WERI-Rb-1 (cell line): ENCODE data around the gene CD93.

ENCODE experiments used
- DNase-seq: peaks from one replicate; pipeline ENCODE4 v3.0.0-alpha.2; 2020
- H3K27ac ChIP-seq: fragments of 250-450 bp; sonication (Bioruptor Pico); 2 replicates; pipeline ENCODE4 v1.5.1; 2020; ENCODE audit warnings: mild to moderate bottlenecking, moderate library complexity
- H3K27me3 ChIP-seq: fragments of 250-450 bp; sonication (Bioruptor Pico); 2 replicates; pipeline ENCODE4 v1.5.1; 2021; ENCODE audit warnings: mild to moderate bottlenecking, low read depth, moderate library complexity; ENCODE audit not compliant: insufficient read depth, severe bottlenecking
- H3K36me3 ChIP-seq: fragments of 250-450 bp; sonication (Bioruptor Pico); 2 replicates; pipeline ENCODE4 v1.5.1; 2020; ENCODE audit warnings: mild to moderate bottlenecking, moderate library complexity
- H3K4me3 ChIP-seq: 2 replicates; pipeline ENCODE4 v1.5.1; 2011; ENCODE audit warnings: low read depth, mild to moderate bottlenecking, control low read depth, low read length
- H3K9me3 ChIP-seq: fragments of 250-450 bp; sonication (Bioruptor Pico); 2 replicates; pipeline ENCODE4 v1.5.1; 2021; ENCODE audit warnings: mild to moderate bottlenecking, moderate library complexity; ENCODE audit not compliant: severe bottlenecking
- TF ChIP-seq, protein P1 (sequence below): IDR thresholded peaks from 2 replicates; pipeline ENCODE4 v1.5.1; 2011; ENCODE audit warnings: low read depth, mild to moderate bottlenecking, control low read depth, inconsistent platforms, low read length

Gene CD93

GRCh38 chr20:23130622-23131140, 44.6 kb upstream of the CD93 start:
- no peak overlapping the region for H3K4me3 ChIP-seq
- H3K27ac ChIP-seq = no peak overlapping the region
- H3K36me3 ChIP-seq = no peaks in the 10 kb centered on the region
- no peaks in the 10 kb centered on the region for H3K9me3 ChIP-seq
- H3K27me3 ChIP-seq = no peaks in the 10 kb centered on the region
- DNase-seq = no peak
- TF ChIP-seq, protein P1, sequence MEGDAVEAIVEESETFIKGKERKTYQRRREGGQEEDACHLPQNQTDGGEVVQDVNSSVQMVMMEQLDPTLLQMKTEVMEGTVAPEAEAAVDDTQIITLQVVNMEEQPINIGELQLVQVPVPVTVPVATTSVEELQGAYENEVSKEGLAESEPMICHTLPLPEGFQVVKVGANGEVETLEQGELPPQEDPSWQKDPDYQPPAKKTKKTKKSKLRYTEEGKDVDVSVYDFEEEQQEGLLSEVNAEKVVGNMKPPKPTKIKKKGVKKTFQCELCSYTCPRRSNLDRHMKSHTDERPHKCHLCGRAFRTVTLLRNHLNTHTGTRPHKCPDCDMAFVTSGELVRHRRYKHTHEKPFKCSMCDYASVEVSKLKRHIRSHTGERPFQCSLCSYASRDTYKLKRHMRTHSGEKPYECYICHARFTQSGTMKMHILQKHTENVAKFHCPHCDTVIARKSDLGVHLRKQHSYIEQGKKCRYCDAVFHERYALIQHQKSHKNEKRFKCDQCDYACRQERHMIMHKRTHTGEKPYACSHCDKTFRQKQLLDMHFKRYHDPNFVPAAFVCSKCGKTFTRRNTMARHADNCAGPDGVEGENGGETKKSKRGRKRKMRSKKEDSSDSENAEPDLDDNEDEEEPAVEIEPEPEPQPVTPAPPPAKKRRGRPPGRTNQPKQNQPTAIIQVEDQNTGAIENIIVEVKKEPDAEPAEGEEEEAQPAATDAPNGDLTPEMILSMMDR = no peak

DNA sequence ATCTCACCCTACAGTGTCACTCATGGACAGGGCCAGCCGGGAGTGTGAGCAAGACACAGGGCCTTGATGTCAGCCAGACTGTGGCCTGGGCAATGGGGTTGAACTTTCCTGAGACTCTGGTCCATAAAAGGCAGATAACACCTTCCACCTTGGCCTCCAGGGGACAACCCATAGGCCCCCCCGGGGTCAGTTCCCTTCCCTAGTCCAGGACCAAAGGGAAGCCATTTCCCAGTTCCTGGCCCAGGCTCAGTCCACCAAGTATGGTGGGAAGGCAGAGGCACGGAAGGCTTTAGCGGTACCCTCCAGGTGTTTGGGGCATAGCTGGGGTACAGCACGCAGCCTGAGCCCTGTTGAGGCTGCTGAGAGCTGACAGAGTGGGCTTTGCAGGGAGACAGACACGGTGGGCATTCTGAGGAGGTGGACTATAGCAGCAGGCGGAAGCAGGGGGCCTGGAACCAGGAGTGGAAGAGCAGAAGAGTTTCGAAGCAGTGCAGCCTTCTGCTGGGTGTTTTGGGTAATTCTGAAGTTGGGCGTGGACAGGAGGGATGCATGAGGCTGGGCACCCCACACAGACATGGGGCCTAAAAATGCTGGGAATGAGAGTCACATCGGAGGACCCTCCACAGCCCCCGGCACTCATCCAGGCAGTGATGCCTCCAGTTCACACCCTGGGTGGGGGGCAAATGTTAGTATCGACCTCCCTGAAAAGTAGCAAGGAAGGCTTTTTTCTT, 43.9 kb upstream of the CD93 start:
- Histone ChIP-seq H3K4me3 (no peak overlapping the region), H3K36me3 (no peaks in the 10 kb centered on the region), H3K9me3 (no peaks in the 10 kb centered on the region), H3K27ac (no peak overlapping the region), H3K27me3 (no peaks in the 10 kb centered on the region)
- DNase-seq = no peak
- TF ChIP-seq, protein P1 = no peak

DNA sequence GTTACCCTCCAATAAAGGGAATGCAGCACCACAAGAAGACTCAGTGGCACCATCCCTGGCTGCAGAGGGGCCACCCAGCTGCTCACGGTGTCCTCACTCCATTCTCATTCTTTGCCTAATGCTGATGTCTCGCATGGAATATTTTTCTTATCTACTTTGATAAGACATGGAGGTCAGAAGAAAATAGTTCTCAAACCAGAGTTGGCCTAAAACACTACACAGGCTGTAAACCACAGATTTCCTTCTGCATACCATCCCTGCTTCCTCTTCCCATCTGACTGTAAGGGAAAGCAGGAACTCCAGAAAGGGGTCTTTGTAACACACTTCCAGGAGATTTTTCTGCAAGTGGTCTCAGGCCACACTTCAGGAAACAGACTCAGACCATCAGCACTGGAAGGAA, 43.1 kb upstream of the CD93 start:
- no peaks in the 10 kb centered on the region for H3K36me3 ChIP-seq
- no peaks in the 10 kb centered on the region for H3K9me3 ChIP-seq
- TF ChIP-seq, protein P1 = no peak

DNA sequence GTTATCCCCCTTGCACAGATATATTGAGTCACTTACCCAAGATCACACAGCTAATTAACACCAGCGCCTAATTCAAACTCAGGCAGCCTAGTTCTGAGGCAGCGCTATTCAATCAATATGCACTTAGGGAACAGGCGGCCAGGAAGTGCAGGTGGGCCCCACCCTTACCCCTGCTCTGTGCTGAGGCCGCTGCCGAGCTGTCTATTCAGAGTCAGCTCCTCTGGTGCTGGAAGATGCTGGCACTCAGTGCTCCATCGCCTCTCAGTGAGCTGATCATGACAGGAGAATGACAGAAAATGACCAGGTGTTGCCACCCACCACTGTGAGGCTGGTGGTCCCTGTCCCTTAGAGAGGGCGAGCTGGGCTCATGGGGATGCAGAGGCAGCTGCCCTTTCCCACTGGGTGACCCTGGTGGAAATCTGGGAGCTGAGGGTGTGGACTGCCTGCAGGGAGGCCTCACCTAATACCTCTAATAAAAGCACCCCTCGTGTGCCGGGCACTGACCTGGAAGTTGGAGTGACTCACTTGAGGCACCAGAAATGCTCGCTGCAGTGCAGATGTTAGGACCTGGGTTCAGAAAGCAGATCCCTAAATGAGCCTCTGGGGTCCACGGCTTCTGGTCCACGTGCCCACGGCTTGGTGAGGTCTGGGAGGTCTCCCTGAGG, 42.5 kb upstream of the CD93 start:
- Histone ChIP-seq H3K36me3 (no peaks in the 10 kb centered on the region), H3K9me3 (no peaks in the 10 kb centered on the region), H3K27ac (no peak overlapping the region), H3K27me3 (no peaks in the 10 kb centered on the region), H3K4me3 (no peak overlapping the region)
- TF ChIP-seq, protein P1 = no peak
- DNase-seq = no peak

More for the DNA sequence above, 43.1 kb upstream of the CD93 start:
- no peak for DNase-seq
- H3K27me3 ChIP-seq = no peaks in the 10 kb centered on the region
- no peak overlapping the region for H3K4me3 ChIP-seq
- H3K27ac ChIP-seq = no peak overlapping the region

DNA sequence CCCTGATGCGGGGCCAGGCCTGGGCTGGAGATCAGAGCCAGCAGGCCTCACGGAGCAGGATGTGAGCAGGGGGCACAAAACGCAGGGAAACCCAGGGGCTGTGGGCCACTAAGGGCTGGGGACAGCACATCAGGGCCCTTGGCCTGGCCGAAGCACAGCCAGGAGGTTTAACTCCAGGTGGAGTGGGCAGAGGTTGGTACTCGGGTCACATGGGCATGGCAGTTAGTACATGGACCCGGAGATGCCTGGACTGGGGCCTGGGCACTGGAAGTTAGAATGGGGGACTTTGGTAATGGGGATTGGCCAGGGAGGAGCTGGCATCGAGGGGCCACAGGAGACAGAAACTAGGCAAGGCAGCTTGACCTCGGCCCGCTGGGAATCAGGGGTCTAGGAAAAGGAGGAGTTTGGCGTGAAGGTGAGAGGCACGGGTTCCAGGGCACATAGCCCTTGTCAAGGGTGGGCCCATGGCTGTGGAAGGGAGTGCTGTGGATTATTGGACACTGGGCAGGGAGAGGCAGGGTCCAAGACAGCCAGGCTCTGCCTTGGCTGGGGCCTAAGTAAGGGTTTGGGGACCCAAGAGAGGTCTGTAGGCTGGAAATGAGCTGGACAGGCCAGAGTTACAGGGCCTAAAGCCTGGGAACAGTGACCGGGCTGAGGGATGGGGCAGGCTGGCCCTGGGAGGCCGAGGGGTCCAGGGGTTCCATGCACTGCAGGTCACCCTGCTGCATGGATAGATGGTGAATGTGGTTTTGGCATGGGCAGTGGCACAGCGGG, 41.6 kb upstream of the CD93 start:
- TF ChIP-seq, protein P1 = no peak
- Histone ChIP-seq H3K27me3 (no peaks in the 10 kb centered on the region), H3K36me3 (no peaks in the 10 kb centered on the region), H3K27ac (no peak overlapping the region), H3K4me3 (no peak overlapping the region), H3K9me3 (no peaks in the 10 kb centered on the region)
- no peak for DNase-seq
